Hepatocyte (in vitro differentiated cells): ENCODE measurements around the gene KL. TPM values are rescaled to one million over a fixed set of nuclear protein-coding genes. Genes with fewer than 3 reads are reported as not detected.

ENCODE experiments used
- DNase-seq: peaks from one replicate; pipeline ENCODE4 v3.0.0-alpha.2; 2016; ENCODE audit warnings: low spot score
- H2AFZ ChIP-seq: fragments of 200-600 bp; sonication (generic); 2 replicates; pipeline ENCODE4 v1.6.0; 2016; ENCODE audit warnings: antibody characterized with exemption, mild to moderate bottlenecking
- H3K27ac ChIP-seq: fragments of 200-600 bp; sonication (generic); 2 replicates; pipeline ENCODE4 v1.5.1; 2016; ENCODE audit warnings: mild to moderate bottlenecking
- H3K27me3 ChIP-seq: fragments of 200-600 bp; sonication (generic); 2 replicates; pipeline ENCODE4 v1.6.1; 2016
- H3K36me3 ChIP-seq: fragments of 200-600 bp; sonication (generic); replicated peaks from 2 replicates; pipeline ENCODE4 v1.5.1; 2016; ENCODE audit warnings: low read depth; ENCODE audit not compliant: insufficient read depth
- H3K4me1 ChIP-seq: fragments of 200-600 bp; sonication (generic); 2 replicates; pipeline ENCODE4 v1.5.1; 2016; ENCODE audit warnings: mild to moderate bottlenecking, moderate library complexity; ENCODE audit not compliant: insufficient read depth
- H3K4me2 ChIP-seq: fragments of 200-600 bp; sonication (generic); 2 replicates; pipeline ENCODE4 v1.6.0; 2016
- H3K4me3 ChIP-seq: fragments of 200-600 bp; sonication (generic); 2 replicates; pipeline ENCODE4 v1.5.1; 2016; ENCODE audit warnings: mild to moderate bottlenecking
- H3K79me2 ChIP-seq: fragments of 200-600 bp; sonication (generic); 2 replicates; pipeline ENCODE4 v1.6.0; 2017; ENCODE audit warnings: mild to moderate bottlenecking
- H3K9me2 ChIP-seq: fragments of 200-600 bp; sonication (generic); replicated peaks from 2 replicates; pipeline ENCODE4 v1.6.0; 2017; ENCODE audit warnings: mild to moderate bottlenecking; ENCODE audit not compliant: insufficient read depth
- H3K9me3 ChIP-seq: fragments of 200-600 bp; sonication (generic); 2 replicates; pipeline ENCODE4 v1.5.1; 2016; ENCODE audit warnings: low read depth, mild to moderate bottlenecking
- H4K20me1 ChIP-seq: fragments of 200-600 bp; sonication (generic); 2 replicates; pipeline ENCODE4 v1.6.0; 2016; ENCODE audit warnings: mild to moderate bottlenecking; ENCODE audit not compliant: insufficient read depth, poor library complexity, severe bottlenecking
- EZH2 ChIP-seq: fragments of 200-600 bp; sonication (generic); IDR thresholded peaks from 2 replicates; pipeline ENCODE4 v1.6.1; 2016; ENCODE audit warnings: antibody characterized with exemption, mild to moderate bottlenecking, borderline replicate concordance
- EZH2phosphoT487 ChIP-seq: fragments of 200-600 bp; sonication (generic); IDR thresholded peaks from one replicate; pipeline ENCODE4 v1.6.1; 2018; ENCODE audit warnings: antibody characterized with exemption, mild to moderate bottlenecking, low read depth, moderate library complexity; ENCODE audit not compliant: unreplicated experiment, severe bottlenecking
- WGBS: methylation state at CpG from one replicate; pipeline ENCODE4 v1.1.6; 2016; ENCODE audit warnings: low lambda C conversion rate; ENCODE audit errors: missing lambda C conversion rate; 5-methylcytosine and 5-hydroxymethylcytosine counted together
- polyA plus RNA-seq: library from polyadenylated mRNA; unstranded; fragments of >200 nt; fragmentation: Nextera tagmentation; extraction: Ambion mirVana; gene quantifications from 2 replicates; pipeline ENCODE4 v1.2.1, GENCODE V29; 2016
- total RNA-seq: library from RNA; depleted of rRNA; stranded (reverse); fragments of >200 nt; gene quantifications from 2 replicates; pipeline ENCODE4 v1.2.3, GENCODE V29; 2014
- TF ChIP-seq, protein P1 (sequence below): fragments of 200-600 bp; sonication (generic); IDR thresholded peaks from 2 replicates; pipeline ENCODE4 v1.5.1; 2016; ENCODE audit warnings: antibody characterized with exemption, mild to moderate bottlenecking; ENCODE audit not compliant: poor library complexity

KL gene
- total and polyA plus RNA-seq, 2 experiments from 2014 or later, result 1.4 to 1.7 TPM

GRCh38 chr13:33052506-33053280, 36.5 kb downstream of the KL start:
- Histone ChIP-seq H3K9me2 (no peaks in the 10 kb centered on the region), H3K4me2 (no peak overlapping the region), H4K20me1 (no peaks in the 10 kb centered on the region), H3K9me3 (no peaks in the 10 kb centered on the region), H2AFZ (no peak overlapping the region), H3K4me3 (no peak overlapping the region), H3K27ac (no peak overlapping the region), H3K36me3 (no peaks in the 10 kb centered on the region), H3K4me1 (no peaks in the 10 kb centered on the region), H3K27me3 (no peaks in the 10 kb centered on the region), H3K79me2 (no peaks in the 10 kb centered on the region)
- WGBS, result 68% methylated on average over 3 of the region's 3 CpGs
- DNase-seq, result no peak
- TF ChIP-seq EZH2phosphoT487, result no peak
- TF ChIP-seq, protein P1, sequence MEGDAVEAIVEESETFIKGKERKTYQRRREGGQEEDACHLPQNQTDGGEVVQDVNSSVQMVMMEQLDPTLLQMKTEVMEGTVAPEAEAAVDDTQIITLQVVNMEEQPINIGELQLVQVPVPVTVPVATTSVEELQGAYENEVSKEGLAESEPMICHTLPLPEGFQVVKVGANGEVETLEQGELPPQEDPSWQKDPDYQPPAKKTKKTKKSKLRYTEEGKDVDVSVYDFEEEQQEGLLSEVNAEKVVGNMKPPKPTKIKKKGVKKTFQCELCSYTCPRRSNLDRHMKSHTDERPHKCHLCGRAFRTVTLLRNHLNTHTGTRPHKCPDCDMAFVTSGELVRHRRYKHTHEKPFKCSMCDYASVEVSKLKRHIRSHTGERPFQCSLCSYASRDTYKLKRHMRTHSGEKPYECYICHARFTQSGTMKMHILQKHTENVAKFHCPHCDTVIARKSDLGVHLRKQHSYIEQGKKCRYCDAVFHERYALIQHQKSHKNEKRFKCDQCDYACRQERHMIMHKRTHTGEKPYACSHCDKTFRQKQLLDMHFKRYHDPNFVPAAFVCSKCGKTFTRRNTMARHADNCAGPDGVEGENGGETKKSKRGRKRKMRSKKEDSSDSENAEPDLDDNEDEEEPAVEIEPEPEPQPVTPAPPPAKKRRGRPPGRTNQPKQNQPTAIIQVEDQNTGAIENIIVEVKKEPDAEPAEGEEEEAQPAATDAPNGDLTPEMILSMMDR, result no peak
- TF ChIP-seq EZH2, result no peak

GRCh38 chr13:33053397-33054066, 37.3 kb downstream of the KL start:
- TF ChIP-seq EZH2, result no peak
- no peak for TF ChIP-seq EZH2phosphoT487
- TF ChIP-seq, protein P1, result no peak
- H3K27ac ChIP-seq, result no peak overlapping the region
- H3K36me3 ChIP-seq, result no peaks in the 10 kb centered on the region
- H3K79me2 ChIP-seq, result no peaks in the 10 kb centered on the region
- H3K4me1 ChIP-seq, result no peaks in the 10 kb centered on the region
- DNase-seq, result no peak
- H3K27me3 ChIP-seq, result no peaks in the 10 kb centered on the region
- H3K9me3 ChIP-seq, result no peaks in the 10 kb centered on the region
- no peaks in the 10 kb centered on the region for H3K9me2 ChIP-seq
- no peak overlapping the region for H2AFZ ChIP-seq
- WGBS, result 78% methylated on average over 7 of the region's 7 CpGs
- no peaks in the 10 kb centered on the region for H4K20me1 ChIP-seq
- H3K4me2 ChIP-seq, result no peak overlapping the region
- H3K4me3 ChIP-seq, result no peak overlapping the region

DNA sequence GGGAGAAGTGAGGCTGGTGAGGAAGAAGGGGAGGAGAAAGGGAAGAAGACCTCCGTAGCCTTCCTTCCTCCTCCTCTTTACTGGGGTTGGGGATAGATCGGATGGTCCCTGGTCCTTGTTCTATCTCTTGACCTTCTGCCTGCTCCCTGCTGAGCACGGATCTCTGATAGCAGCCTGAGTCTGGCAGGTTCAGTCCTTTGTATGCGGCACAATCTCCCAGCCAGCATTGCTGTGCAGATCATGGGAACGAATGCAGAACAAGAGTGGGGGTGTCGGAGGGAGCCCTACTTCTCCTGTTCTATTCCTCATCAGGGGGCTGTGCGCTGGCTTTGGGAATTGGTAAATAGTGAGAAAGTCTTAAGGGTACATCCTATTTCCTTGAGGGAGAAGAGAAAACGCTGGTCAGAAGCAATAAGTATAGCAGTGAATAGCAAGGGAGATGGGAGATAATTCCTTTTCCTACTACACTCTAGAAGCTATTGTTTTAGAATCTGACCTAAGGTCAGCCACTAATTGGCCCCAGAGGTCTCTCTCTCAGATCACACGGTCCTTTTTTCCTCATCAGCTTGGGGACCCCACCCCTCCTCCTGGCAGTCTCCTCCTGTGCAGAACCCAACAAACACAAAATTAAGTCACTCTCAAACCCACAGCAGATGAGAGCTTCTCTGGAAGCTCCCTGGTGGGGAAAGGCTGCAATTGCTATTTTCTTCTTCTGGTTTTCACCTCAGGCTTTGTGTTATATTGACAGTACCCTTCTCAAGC, 41.0 kb downstream of the KL start:
- H3K36me3 ChIP-seq, result no peaks in the 10 kb centered on the region
- H3K79me2 ChIP-seq, result no peaks in the 10 kb centered on the region
- DNase-seq, result no peak
- no peaks in the 10 kb centered on the region for H3K4me1 ChIP-seq
- H2AFZ ChIP-seq, result no peak overlapping the region
- H3K4me2 ChIP-seq, result peak overlapping the region; percentile 13
- WGBS, result 50% methylated on average over 9 of the region's 9 CpGs
- H3K27ac ChIP-seq, result no peak overlapping the region
- H3K27me3 ChIP-seq, result no peaks in the 10 kb centered on the region
- H3K4me3 ChIP-seq, result no peak overlapping the region
- TF ChIP-seq EZH2 (no peak), EZH2phosphoT487 (no peak)
- TF ChIP-seq, protein P1, result peak; percentile 25
- H3K9me2 ChIP-seq, result no peaks in the 10 kb centered on the region
- H3K9me3 ChIP-seq, result no peaks in the 10 kb centered on the region
- no peaks in the 10 kb centered on the region for H4K20me1 ChIP-seq
